ENCODE results near the gene PLEKHA1. TPM values are rescaled to one million over a fixed set of nuclear protein-coding genes. Genes with fewer than 3 reads are reported as not detected.

The PLEKHA1 gene
- total and polyA plus RNA-seq, 2 of the 13 experiments (the other 11 are each of a cell fraction or from before 2014, with no cell fraction given): 32.2 to 53.3 TPM

- Histone ChIP-seq H3K4me3 (replicated peaks in 1 of 3; ENCODE audit: insufficient read depth in 1 of 3, low read depth in 2 of 3, low read length in 3 of 3) (no peak overlapping the region), H3K4me2 (ENCODE audit: low read depth, low read length) (no peak overlapping the region), H4K20me1 (ENCODE audit: insufficient read depth, low read length) (no peaks in the 10 kb centered on the region), H3K9me3 (ENCODE audit: low read length) (no peaks in the 10 kb centered on the region), H3K79me2 (ENCODE audit: insufficient read depth, low read length) (no peaks in the 10 kb centered on the region), H3K4me1 (ENCODE audit: insufficient read depth, low read length) (peaks cover 12% of the 10 kb centered on the region; the same call in 1 of the 2 replicates), H3K27ac (ENCODE audit: extremely low read length, insufficient read depth, low read length) (no peak overlapping the region), H3K27me3 (ENCODE audit: control insufficient read depth in 1 of 2, insufficient read depth in 2 of 2, low read length in 2 of 2) (peaks cover 9 to 76% of the 10 kb centered on the region in 2 experiments), H3K9ac (ENCODE audit: insufficient read depth, low read depth, low read length) (no peak overlapping the region), H2AFZ (ENCODE audit: low read length) (no peak overlapping the region), H3K36me3 (replicated peaks in 1 of 2; ENCODE audit: control insufficient read depth in 1 of 2, insufficient read depth in 2 of 2, low read length in 2 of 2) (no peaks in the 10 kb centered on the region)
- DNase-seq (ENCODE audit: low spot score) (no peak), ATAC-seq (no peak), FAIRE-seq (no peak)
- intact Hi-C loops (cut with micrococcal nuclease; ENCODE audit: unreplicated experiment) (no loop called here), in situ Hi-C loops (cut with HindIII; ENCODE audit: extremely low pct_ligation_motif_present, low pct_unique_long_range_greater_than_20kb) (no loop called here)
- no TSS peak for BruUV-seq (replicated peaks)
- 20% methylated on average over 5 of the region's 6 CpGs for WGBS (ENCODE audit: low lambda C conversion rate)
- POLR2A ChIA-PET: no interaction called here
- CTCF ChIA-PET (ENCODE audit: low intra/inter-chr PET ratio, low total read pairs): no interaction called here
- TF ChIP-seq MTF1 (CRISPR knock-in tag; IDR thresholded peaks at IDR 0.05) (no peak), ZBTB40 (IDR thresholded peaks at IDR 0.05) (no peak), ZBTB40 (CRISPR knock-in tag; IDR thresholded peaks at IDR 0.05) (no peak), POLR2G (IDR thresholded peaks at IDR 0.05; ENCODE audit: low read depth, low read length) (no peak), ZNF670 (CRISPR knock-in tag; IDR thresholded peaks at IDR 0.05; ENCODE audit: borderline replicate concordance) (no peak), MAZ (IDR thresholded peaks at IDR 0.05; ENCODE audit: borderline replicate concordance, low read depth, low read length) (no peak), MAZ (CRISPR knock-in tag; IDR thresholded peaks at IDR 0.05; ENCODE audit: low read depth) (no peak), TEF (CRISPR knock-in tag; IDR thresholded peaks at IDR 0.05) (no peak), FOXJ3 (CRISPR knock-in tag; IDR thresholded peaks at IDR 0.05; ENCODE audit: borderline replicate concordance) (no peak), CHCHD3 (CRISPR knock-in tag; IDR thresholded peaks at IDR 0.05) (no peak), IRF1 (CRISPR knock-in tag; IDR thresholded peaks at IDR 0.05; ENCODE audit: low read depth) (no peak), CENPX (CRISPR knock-in tag; IDR thresholded peaks at IDR 0.05) (no peak), ZNF776 (CRISPR knock-in tag; IDR thresholded peaks at IDR 0.05) (no peak), ZSCAN20 (CRISPR knock-in tag; IDR thresholded peaks at IDR 0.05; ENCODE audit: borderline replicate concordance) (no peak), ARHGAP35 (CRISPR knock-in tag; IDR thresholded peaks at IDR 0.05; ENCODE audit: borderline replicate concordance) (no peak)
Observed at GRCh38 chr10:122465401-122466040, 91.0 kb downstream of the PLEKHA1 start.
